ENCODE results near the gene PLEKHS1. TPM values are rescaled to one million over a fixed set of nuclear protein-coding genes. Genes with fewer than 3 reads are reported as not detected.

PLEKHS1 gene
- total RNA-seq, 1 donor from 2014 or later: not detected

DNA sequence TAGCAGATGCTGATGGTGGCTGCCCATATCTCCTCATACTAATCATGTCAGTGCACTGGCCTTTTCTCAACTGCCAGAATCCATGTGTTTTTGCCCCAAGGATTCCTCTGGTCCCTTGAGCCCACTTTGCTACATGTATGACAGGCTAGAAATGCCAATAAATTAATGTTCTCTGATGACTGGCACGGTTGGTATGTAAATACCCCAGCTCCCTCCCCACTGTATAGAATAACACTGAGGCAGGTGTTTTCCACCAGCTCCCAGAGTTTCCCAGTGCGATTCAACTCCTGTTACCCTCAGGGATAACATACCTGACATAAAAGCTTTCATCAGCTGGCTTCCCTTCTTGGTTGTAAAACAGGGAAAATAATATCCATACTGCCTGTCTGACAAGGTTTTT, 9.0 kb upstream of the PLEKHS1 start:
- intact Hi-C loops (cut with micrococcal nuclease): no loop called here

DNA sequence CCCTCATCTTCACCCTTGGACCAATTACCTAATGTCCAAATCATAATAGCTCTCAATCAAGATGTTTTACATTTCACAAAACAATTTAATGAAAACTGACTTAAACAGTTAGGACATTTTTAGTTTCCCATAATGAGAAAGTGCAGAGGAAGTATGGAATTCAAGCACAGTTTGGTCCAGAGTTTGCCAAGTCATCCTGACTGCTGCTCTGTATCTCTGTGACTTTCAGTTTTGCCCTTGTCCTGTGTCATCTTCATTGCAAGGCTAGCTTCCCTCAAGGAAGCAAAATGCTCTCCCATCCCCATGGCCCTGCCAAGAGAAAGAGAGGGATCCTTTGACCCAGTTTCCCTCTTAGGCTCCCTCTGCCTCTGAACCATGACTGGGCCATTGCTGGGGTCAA, 7.9 kb upstream of the PLEKHS1 start:
- no peaks in the 10 kb centered on the region for H3K36me3 ChIP-seq
- no peak overlapping the region for H3K4me3 ChIP-seq
- no peaks in the 10 kb centered on the region for H3K4me1 ChIP-seq
- H3K27me3 ChIP-seq (ENCODE audit: low read depth): peaks cover 36% of the 10 kb centered on the region
- no peaks in the 10 kb centered on the region for H3K9me3 ChIP-seq (replicated peaks)
- TF ChIP-seq, protein P1, sequence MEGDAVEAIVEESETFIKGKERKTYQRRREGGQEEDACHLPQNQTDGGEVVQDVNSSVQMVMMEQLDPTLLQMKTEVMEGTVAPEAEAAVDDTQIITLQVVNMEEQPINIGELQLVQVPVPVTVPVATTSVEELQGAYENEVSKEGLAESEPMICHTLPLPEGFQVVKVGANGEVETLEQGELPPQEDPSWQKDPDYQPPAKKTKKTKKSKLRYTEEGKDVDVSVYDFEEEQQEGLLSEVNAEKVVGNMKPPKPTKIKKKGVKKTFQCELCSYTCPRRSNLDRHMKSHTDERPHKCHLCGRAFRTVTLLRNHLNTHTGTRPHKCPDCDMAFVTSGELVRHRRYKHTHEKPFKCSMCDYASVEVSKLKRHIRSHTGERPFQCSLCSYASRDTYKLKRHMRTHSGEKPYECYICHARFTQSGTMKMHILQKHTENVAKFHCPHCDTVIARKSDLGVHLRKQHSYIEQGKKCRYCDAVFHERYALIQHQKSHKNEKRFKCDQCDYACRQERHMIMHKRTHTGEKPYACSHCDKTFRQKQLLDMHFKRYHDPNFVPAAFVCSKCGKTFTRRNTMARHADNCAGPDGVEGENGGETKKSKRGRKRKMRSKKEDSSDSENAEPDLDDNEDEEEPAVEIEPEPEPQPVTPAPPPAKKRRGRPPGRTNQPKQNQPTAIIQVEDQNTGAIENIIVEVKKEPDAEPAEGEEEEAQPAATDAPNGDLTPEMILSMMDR (IDR thresholded peaks at IDR 0.05; ENCODE audit: borderline replicate concordance): no peak
- intact Hi-C loops (cut with micrococcal nuclease): no loop called here
- no peak overlapping the region for H3K27ac ChIP-seq (replicated peaks)
- DNase-seq: no peak

More for the DNA sequence above, 9.0 kb upstream of the PLEKHS1 start:
- TF ChIP-seq, protein P1 (IDR thresholded peaks at IDR 0.05; ENCODE audit: borderline replicate concordance): no peak
- no peaks in the 10 kb centered on the region for H3K4me1 ChIP-seq
- no peak for DNase-seq
- no peak overlapping the region for H3K4me3 ChIP-seq
- no peaks in the 10 kb centered on the region for H3K9me3 ChIP-seq (replicated peaks)
- H3K27ac ChIP-seq (replicated peaks): no peak overlapping the region
- H3K27me3 ChIP-seq (ENCODE audit: low read depth): peaks cover 33% of the 10 kb centered on the region
- H3K36me3 ChIP-seq: no peaks in the 10 kb centered on the region

DNA sequence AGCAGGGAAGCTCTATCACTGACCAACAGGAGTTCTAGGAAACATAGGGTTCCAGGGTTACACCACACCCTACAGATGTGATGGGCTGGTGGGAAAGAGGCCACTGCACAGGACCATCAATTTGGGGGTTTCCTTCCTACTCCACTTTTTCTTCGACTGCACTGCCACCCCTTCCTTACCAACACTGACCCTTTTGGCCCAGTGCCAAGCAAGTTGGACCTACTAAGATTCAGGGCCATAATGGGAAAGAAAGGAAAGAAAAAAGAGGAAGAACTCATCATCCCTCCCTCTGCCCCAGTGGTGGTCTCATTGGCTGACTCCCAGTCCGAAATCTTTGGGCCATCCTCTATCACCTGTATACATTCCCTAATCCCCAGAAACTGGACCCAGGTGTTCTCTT, 6.1 kb upstream of the PLEKHS1 start:
- peaks cover 37% of the 10 kb centered on the region for H3K27me3 ChIP-seq (ENCODE audit: low read depth)
- H3K27ac ChIP-seq (replicated peaks): no peak overlapping the region
- H3K4me1 ChIP-seq: no peaks in the 10 kb centered on the region
- no peak for DNase-seq
- TF ChIP-seq, protein P1 (IDR thresholded peaks at IDR 0.05; ENCODE audit: borderline replicate concordance): no peak
- H3K36me3 ChIP-seq: no peaks in the 10 kb centered on the region
- no peaks in the 10 kb centered on the region for H3K9me3 ChIP-seq (replicated peaks)
- intact Hi-C loops (cut with micrococcal nuclease): no loop called here
- H3K4me3 ChIP-seq: no peak overlapping the region

DNA sequence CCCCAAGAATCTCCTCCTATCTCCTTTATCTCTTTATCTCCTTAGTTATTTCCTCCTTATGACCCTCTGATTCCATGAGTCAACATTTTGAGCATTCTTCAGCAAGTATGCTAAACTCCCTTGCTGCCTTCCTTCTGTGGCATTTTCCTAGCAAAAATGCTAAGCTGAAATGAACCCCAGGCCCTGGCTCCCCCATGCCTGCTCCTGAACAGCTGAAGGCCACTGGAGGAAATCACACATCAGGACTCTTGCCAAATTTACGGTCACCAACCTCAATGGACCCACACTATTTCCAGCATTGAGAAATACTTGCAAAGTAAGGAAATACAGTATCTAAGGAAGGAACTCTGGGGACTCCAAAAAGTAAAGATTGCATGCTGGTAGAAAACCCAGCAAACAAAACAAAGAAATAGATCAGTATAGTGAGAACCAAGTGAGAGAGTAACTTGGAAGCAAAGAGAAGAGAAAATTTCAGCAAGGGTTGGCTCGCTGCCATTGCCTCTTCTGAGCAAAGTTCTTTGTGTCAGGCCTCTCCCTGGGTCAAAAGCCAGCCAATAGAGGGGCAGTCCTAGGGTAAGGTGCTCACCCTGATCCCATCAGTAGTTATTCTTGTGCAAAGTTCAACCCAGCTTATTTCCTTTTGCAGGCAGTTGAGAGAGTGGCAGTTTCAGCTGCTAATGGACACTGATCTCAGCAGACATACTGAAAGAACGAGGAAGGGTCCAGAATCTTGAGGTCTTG, 5.1 kb upstream of the PLEKHS1 start:
- no peaks in the 10 kb centered on the region for H3K9me3 ChIP-seq (replicated peaks)
- peaks cover 32% of the 10 kb centered on the region for H3K27me3 ChIP-seq (ENCODE audit: low read depth)
- H3K4me3 ChIP-seq: no peak overlapping the region
- no peak for DNase-seq
- no peaks in the 10 kb centered on the region for H3K4me1 ChIP-seq
- no peak overlapping the region for H3K27ac ChIP-seq (replicated peaks)
- intact Hi-C loops (cut with micrococcal nuclease): no loop called here
- no peaks in the 10 kb centered on the region for H3K36me3 ChIP-seq
- TF ChIP-seq, protein P1 (IDR thresholded peaks at IDR 0.05; ENCODE audit: borderline replicate concordance): no peak

DNA sequence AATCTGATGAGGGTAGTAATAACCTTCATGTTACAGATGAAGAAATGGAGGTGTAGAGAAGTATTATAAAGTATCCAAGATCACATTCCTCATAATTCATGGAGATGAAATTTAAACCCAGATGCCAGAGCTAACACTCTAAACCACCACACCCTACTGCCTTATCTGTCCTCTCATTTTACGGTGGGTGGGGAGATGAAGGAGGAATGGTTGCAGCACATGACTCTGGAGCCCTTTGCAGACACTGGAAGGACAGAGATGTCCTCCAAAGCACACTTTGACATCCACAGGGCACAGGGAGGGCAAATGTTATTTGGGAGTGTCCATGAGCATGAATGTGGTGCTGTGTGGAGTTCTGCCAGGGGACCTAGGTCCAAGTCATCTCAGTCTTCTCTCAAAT, 1.1 kb downstream of the PLEKHS1 start:
- Histone ChIP-seq H3K9me3 (replicated peaks) (no peaks in the 10 kb centered on the region), H3K36me3 (no peaks in the 10 kb centered on the region), H3K27ac (replicated peaks) (no peak overlapping the region), H3K4me1 (no peaks in the 10 kb centered on the region), H3K4me3 (no peak overlapping the region), H3K27me3 (ENCODE audit: low read depth) (peaks cover 38% of the 10 kb centered on the region)
- no peak for DNase-seq
- TF ChIP-seq, protein P1 (IDR thresholded peaks at IDR 0.05; ENCODE audit: borderline replicate concordance): no peak
- intact Hi-C loops (cut with micrococcal nuclease): no loop called here
